ENCODE data around the gene KRT5. TPM values are rescaled to one million over a fixed set of nuclear protein-coding genes. Genes with fewer than 3 reads are reported as not detected.
A peak's percentile ranks its signal among the peaks of the same experiment; 100 is the strongest.

KRT5 gene
- total RNA-seq, 1 experiment from 2014 or later: 89.7 TPM

- ChIA-PET CTCF (no interaction called here), POLR2A (ENCODE audit: unreplicated experiment) (no interaction called here)
- intact Hi-C loops (cut with micrococcal nuclease; ENCODE audit: unreplicated experiment): no loop called here
- Histone ChIP-seq H3K79me2 (ENCODE audit: low read depth) (no peaks in the 10 kb centered on the region), H3K4me3 (no peak overlapping the region), H3K36me3 (ENCODE audit: low read depth) (no peaks in the 10 kb centered on the region), H3K9me3 (ENCODE audit: insufficient read depth, low read depth) (0 out of 2 replicates have a peak, but pooled peaks cover 3% of the 10 kb centered on the region), H3K4me2 (no peak overlapping the region), H3K9me2 (ENCODE audit: insufficient read depth) (no peaks in the 10 kb centered on the region), H3K27me3 (ENCODE audit: insufficient read depth, low read depth) (no peaks in the 10 kb centered on the region), H3K4me1 (replicated peaks; ENCODE audit: insufficient read depth) (peaks cover 33% of the 10 kb centered on the region), H3F3A (ENCODE audit: insufficient read depth, low read depth) (peaks cover 13% of the 10 kb centered on the region; the same call in 1 of the 2 replicates), H3K27ac (no peak overlapping the region), H4K20me1 (ENCODE audit: insufficient read depth) (no peaks in the 10 kb centered on the region), H2AFZ (no peak overlapping the region)
- TF ChIP-seq EZH2 (IDR thresholded peaks at IDR 0.05; ENCODE audit: low read depth) (no peak), CTCF (conservative IDR thresholded peaks at IDR 0.05) (no peak)
- DNase-seq: no peak
- no TSS peak for BruUV-seq (replicated peaks)
Observed at GRCh38 chr12:52498946-52499345, 21.2 kb downstream of the KRT5 start.

- H3K27me3 ChIP-seq (ENCODE audit: insufficient read depth, low read depth): no peaks in the 10 kb centered on the region
- 0 out of 2 replicates have a peak, but pooled peaks cover 3% of the 10 kb centered on the region for H3K9me3 ChIP-seq (ENCODE audit: insufficient read depth, low read depth)
- no peak overlapping the region for H3K4me3 ChIP-seq
- no peaks in the 10 kb centered on the region for H3K36me3 ChIP-seq (ENCODE audit: low read depth)
- no peak for DNase-seq
- H4K20me1 ChIP-seq (ENCODE audit: insufficient read depth): no peaks in the 10 kb centered on the region
- H3K9me2 ChIP-seq (ENCODE audit: insufficient read depth): no peaks in the 10 kb centered on the region
- TF ChIP-seq EZH2 (IDR thresholded peaks at IDR 0.05; ENCODE audit: low read depth) (no peak), CTCF (conservative IDR thresholded peaks at IDR 0.05) (no peak)
- ChIA-PET CTCF (no interaction called here), POLR2A (ENCODE audit: unreplicated experiment) (no interaction called here)
- no peak overlapping the region for H3K4me2 ChIP-seq
- H3K79me2 ChIP-seq (ENCODE audit: low read depth): no peaks in the 10 kb centered on the region
- H3F3A ChIP-seq (ENCODE audit: insufficient read depth, low read depth): peaks cover 20% of the 10 kb centered on the region; the same call in 1 of the 2 replicates
- H3K27ac ChIP-seq: no peak overlapping the region
- BruUV-seq (replicated peaks): no TSS peak
- H2AFZ ChIP-seq: no peak overlapping the region
- intact Hi-C loops (cut with micrococcal nuclease; ENCODE audit: unreplicated experiment): no loop called here
- H3K4me1 ChIP-seq (replicated peaks; ENCODE audit: insufficient read depth): peaks cover 41% of the 10 kb centered on the region
Observed at GRCh38 chr12:52497975-52498374, 22.2 kb downstream of the KRT5 start.

GRCh38 chr12:52496590-52497071 lies 23.6 kb downstream of the KRT5 start:
- 0 out of 2 replicates have a peak, but pooled peaks cover 3% of the 10 kb centered on the region for H3K9me3 ChIP-seq (ENCODE audit: insufficient read depth, low read depth)
- intact Hi-C loops (cut with micrococcal nuclease; ENCODE audit: unreplicated experiment): loop anchor here (1.0 kb wide), 1 partner anchor 26 kb away; no protein-coding TSS in a partner anchor
- H3K4me2 ChIP-seq: peak overlapping the region; percentile 57; the same call in 1 of the 2 replicates
- no peaks in the 10 kb centered on the region for H3K27me3 ChIP-seq (ENCODE audit: insufficient read depth, low read depth)
- BruUV-seq (replicated peaks): no TSS peak
- H3K4me1 ChIP-seq (replicated peaks; ENCODE audit: insufficient read depth): peaks cover 41% of the 10 kb centered on the region
- TF ChIP-seq CTCF (conservative IDR thresholded peaks at IDR 0.05): no peak
- TF ChIP-seq EZH2 (IDR thresholded peaks at IDR 0.05; ENCODE audit: low read depth): no peak
- no peak overlapping the region for H2AFZ ChIP-seq
- DNase-seq: peak; percentile 79 to 80
- no peaks in the 10 kb centered on the region for H4K20me1 ChIP-seq (ENCODE audit: insufficient read depth)
- H3K27ac ChIP-seq: peak overlapping the region; percentile 68
- H3K9me2 ChIP-seq (ENCODE audit: insufficient read depth): no peaks in the 10 kb centered on the region
- no peaks in the 10 kb centered on the region for H3K79me2 ChIP-seq (ENCODE audit: low read depth)
- ChIA-PET POLR2A (ENCODE audit: unreplicated experiment) (interaction anchor here (0.5 to 1.1 kb wide), 6 partner anchors 23 to 355 kb away, joined by 3 to 6 read pairs (median 4); no protein-coding TSS in a partner anchor), CTCF (interaction anchor here (0.7 to 1.6 kb wide), 4 partner anchors 26 to 370 kb away, joined by 3 read pairs; no protein-coding TSS in a partner anchor)
- H3F3A ChIP-seq (ENCODE audit: insufficient read depth, low read depth): peaks cover 20% of the 10 kb centered on the region; the same call in 1 of the 2 replicates
- no peak overlapping the region for H3K4me3 ChIP-seq
- no peaks in the 10 kb centered on the region for H3K36me3 ChIP-seq (ENCODE audit: low read depth)

Data from PC-9 (cell line).